Esophagus squamous epithelium (tissue), 5 donors: ENCODE results near the gene TRIM62. TPM values are rescaled to one million over a fixed set of nuclear protein-coding genes. Genes with fewer than 3 reads are reported as not detected.

ENCODE experiments used
- DNase-seq: peaks from one replicate; lab custom pipeline; 2025; lab: John Stamatoyannopoulos, UW
- H3K27ac ChIP-seq, 4 donors: fragments of 200-600 bp; sonication (generic); one replicate each; pipeline ENCODE4 v1.5.1; 2016 to 2019; ENCODE audit warnings: mild to moderate bottlenecking in 1 of 4
- H3K27me3 ChIP-seq, 4 donors: fragments of 200-600 bp; sonication (generic); 1 replicate in 3 of 4; 2 replicates in 1 of 4; pipeline versions ENCODE4 v1.5.1 to v1.6.0; 2017 to 2021; ENCODE audit warnings: antibody characterized with exemption in 1 of 4
- H3K36me3 ChIP-seq, 3 donors: fragments of 200-600 bp; sonication (generic); one replicate each; pipeline ENCODE4 v1.5.1; 2016 to 2019
- H3K4me1 ChIP-seq, 3 donors: fragments of 200-600 bp; sonication (generic); one replicate each; pipeline ENCODE4 v1.5.1; 2017 to 2019
- H3K4me3 ChIP-seq, 4 donors: fragments of 200-600 bp; sonication (generic); 1 replicate in 3 of 4; 2 replicates in 1 of 4; pipeline ENCODE4 v1.5.1; 2016 to 2019; ENCODE audit warnings: mild to moderate bottlenecking in 2 of 4, moderate library complexity in 1 of 4
- H3K9me3 ChIP-seq, 3 donors: fragments of 200-600 bp; sonication (generic); one replicate each; pipeline ENCODE4 v1.5.1; 2016 to 2019
- POLR2A ChIP-seq, 4 donors: fragments of 450-650 bp; IDR thresholded peaks; one replicate each; pipeline ENCODE4 v1.6.1; 2017; ENCODE audit warnings: antibody characterized with exemption in 4 of 4, mild to moderate bottlenecking in 4 of 4, moderate library complexity in 3 of 4
- WGBS, 2 donors: methylation state at CpG; one replicate each; pipeline ENCODE4 v1.1.5; 2018; 5-methylcytosine and 5-hydroxymethylcytosine counted together
- intact Hi-C: fragments of 100-400 bp; cut with DNase I; formaldehyde crosslinking; loops from one replicate; pipeline ENCODE4 v1.15.0; 2022
- total RNA-seq, 4 donors: library from RNA; depleted of rRNA; stranded (reverse); fragments of >200 nt; gene quantifications; one replicate each; pipeline ENCODE4 v1.1.0, GENCODE V29; 2016
- TF ChIP-seq, protein P1 (sequence below), 6 experiments: fragments of 450-650 bp in 4 of 6; fragments of 200-600 bp in 2 of 6; sonication (generic) in 2 of 6; IDR thresholded peaks; one replicate each; pipeline ENCODE4 v1.5.1; 2016 to 2019; ENCODE audit warnings: antibody characterized with exemption in 6 of 6, mild to moderate bottlenecking in 4 of 6, moderate library complexity in 4 of 6
- donor health status: DM: yes; HTN: yes; CAD: no.

Gene TRIM62
- total RNA-seq, 4 donors from 2014 or later, result 5.4 to 17.7 (median 8.0) TPM

DNA sequence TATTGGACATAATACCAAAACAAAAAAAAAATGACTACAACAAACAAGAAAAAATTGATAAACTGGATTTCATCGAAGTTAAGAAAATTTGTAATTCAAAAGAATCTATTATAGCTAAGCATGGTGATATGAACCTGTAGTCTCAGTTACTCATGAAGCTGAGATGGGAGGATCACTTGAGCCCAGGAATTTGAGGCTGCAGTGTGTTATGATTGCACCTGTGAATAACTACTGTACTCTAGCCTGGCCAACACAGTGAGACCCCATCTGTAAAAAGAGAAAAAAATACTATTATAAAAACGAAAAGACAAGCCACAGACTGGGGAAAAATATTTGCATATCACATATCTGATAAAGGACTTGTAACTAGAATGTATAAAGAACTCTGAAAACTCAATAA lies 24.5 kb upstream of the TRIM62 start:
- no peak for TF ChIP-seq POLR2A (IDR thresholded peaks at IDR 0.05)
- TF ChIP-seq, protein P1, sequence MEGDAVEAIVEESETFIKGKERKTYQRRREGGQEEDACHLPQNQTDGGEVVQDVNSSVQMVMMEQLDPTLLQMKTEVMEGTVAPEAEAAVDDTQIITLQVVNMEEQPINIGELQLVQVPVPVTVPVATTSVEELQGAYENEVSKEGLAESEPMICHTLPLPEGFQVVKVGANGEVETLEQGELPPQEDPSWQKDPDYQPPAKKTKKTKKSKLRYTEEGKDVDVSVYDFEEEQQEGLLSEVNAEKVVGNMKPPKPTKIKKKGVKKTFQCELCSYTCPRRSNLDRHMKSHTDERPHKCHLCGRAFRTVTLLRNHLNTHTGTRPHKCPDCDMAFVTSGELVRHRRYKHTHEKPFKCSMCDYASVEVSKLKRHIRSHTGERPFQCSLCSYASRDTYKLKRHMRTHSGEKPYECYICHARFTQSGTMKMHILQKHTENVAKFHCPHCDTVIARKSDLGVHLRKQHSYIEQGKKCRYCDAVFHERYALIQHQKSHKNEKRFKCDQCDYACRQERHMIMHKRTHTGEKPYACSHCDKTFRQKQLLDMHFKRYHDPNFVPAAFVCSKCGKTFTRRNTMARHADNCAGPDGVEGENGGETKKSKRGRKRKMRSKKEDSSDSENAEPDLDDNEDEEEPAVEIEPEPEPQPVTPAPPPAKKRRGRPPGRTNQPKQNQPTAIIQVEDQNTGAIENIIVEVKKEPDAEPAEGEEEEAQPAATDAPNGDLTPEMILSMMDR (IDR thresholded peaks at IDR 0.05), result no peak
- DNase-seq, result no peak
- H3K27ac ChIP-seq, result no peak overlapping the region
- no peaks in the 10 kb centered on the region for H3K36me3 ChIP-seq
- no peak overlapping the region for H3K4me3 ChIP-seq
- intact Hi-C loops, result no loop called here
- no peaks in the 10 kb centered on the region for H3K4me1 ChIP-seq
- WGBS, 2 donors, result 72 to 78% methylated on average over 2 of the region's 2 CpGs
- no peaks in the 10 kb centered on the region for H3K9me3 ChIP-seq
- H3K27me3 ChIP-seq, result no peaks in the 10 kb centered on the region

DNA sequence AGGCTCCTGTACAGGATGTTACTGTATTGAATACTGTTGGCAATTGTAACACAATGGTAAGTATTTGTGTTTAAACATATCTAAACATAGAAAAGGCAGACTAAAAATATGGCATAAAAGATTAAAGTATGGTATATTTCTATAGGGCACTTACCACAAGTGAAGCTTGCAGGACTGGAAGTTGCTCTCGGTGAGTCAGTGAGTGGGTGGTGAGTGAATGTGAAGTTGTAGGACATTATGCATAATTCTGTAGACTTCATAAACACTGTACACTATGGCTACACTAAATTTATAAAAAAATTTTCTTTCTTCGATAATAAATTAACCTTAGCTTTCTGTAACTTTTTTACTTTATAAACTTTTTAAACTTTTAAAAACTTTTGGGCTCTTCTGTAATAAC lies 13.7 kb upstream of the TRIM62 start:
- 42 to 68% methylated on average over 2 of the region's 2 CpGs for WGBS, 2 donors
- H3K4me3 ChIP-seq, result no peak overlapping the region
- TF ChIP-seq POLR2A (IDR thresholded peaks at IDR 0.05), result no peak
- TF ChIP-seq, protein P1 (IDR thresholded peaks at IDR 0.05), result no peak
- H3K9me3 ChIP-seq, result no peaks in the 10 kb centered on the region
- no peak for DNase-seq
- no peaks in the 10 kb centered on the region for H3K4me1 ChIP-seq
- intact Hi-C loops, result no loop called here
- no peaks in the 10 kb centered on the region for H3K36me3 ChIP-seq
- H3K27me3 ChIP-seq, result peaks cover 0 to 8% (median 0%) of the 10 kb centered on the region in 4 donors
- H3K27ac ChIP-seq, result no peak overlapping the region

DNA sequence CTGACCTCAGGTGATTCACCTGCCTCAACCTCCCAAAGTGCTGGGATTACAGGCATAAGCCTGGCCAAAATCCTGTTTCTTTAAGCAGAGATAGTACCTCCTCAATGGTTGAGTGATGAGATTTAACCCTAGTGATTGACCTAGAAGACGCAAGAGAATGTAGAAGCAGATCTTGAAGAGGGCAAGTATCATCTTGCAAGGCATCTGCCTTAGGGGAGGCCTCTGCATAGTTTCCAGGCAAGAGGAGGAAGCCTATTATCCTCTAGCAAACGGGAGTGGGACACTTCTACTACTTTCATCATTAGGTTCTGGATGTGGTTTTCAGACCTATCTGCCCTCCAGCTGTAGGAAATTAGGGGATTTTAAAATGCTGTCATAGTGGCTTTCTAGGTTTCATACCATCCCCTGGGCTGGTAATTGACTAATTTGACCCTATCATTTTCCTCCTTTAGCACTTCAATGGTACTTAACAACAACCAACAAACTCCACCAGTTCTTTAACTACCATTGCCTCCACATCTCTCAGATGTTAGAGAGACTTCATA lies 10.0 kb upstream of the TRIM62 start:
- TF ChIP-seq, protein P1 (IDR thresholded peaks at IDR 0.05), result no peak
- no peak for TF ChIP-seq POLR2A (IDR thresholded peaks at IDR 0.05)

DNA sequence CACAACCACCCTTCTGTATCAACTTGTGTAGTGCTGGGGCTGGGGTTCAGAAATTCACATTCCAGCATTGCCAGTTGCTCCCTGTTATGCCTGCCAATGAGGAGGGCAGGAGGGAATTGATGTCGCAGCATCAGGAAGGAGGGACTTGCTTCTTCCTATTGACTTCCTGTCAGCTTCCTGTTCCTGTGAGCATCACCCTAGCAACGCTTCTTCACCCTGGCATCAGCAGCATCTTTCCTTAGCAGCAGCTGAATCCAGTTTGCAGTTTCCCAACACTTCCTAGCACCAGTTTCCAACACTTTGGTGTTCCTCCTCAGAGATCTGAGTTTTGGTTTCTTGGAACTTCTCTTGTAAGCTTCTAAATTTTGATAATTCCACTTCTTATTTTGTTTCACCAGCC lies 8.9 kb upstream of the TRIM62 start:
- intact Hi-C loops, result no loop called here
- no peak overlapping the region for H3K27ac ChIP-seq
- H3K27me3 ChIP-seq, result peaks cover 0 to 11% (median 0%) of the 10 kb centered on the region in 4 donors
- DNase-seq, result no peak
- H3K9me3 ChIP-seq, result no peaks in the 10 kb centered on the region
- no peaks in the 10 kb centered on the region for H3K4me1 ChIP-seq
- H3K36me3 ChIP-seq, result no peaks in the 10 kb centered on the region
- WGBS, 2 donors, result 73 to 80% methylated on average over 2 of the region's 2 CpGs
- no peak overlapping the region for H3K4me3 ChIP-seq
- TF ChIP-seq, protein P1 (IDR thresholded peaks at IDR 0.05), result no peak
- no peak for TF ChIP-seq POLR2A (IDR thresholded peaks at IDR 0.05)

More for the DNA sequence above, 10.0 kb upstream of the TRIM62 start:
- no peaks in the 10 kb centered on the region for H3K9me3 ChIP-seq
- H3K27me3 ChIP-seq, result peaks cover 0 to 8% (median 0%) of the 10 kb centered on the region in 4 donors
- H3K36me3 ChIP-seq, result no peaks in the 10 kb centered on the region
- WGBS, 2 donors, result 15 to 58% methylated on average over 2 of the region's 2 CpGs
- intact Hi-C loops, result no loop called here
- no peak for DNase-seq
- no peaks in the 10 kb centered on the region for H3K4me1 ChIP-seq
- no peak overlapping the region for H3K27ac ChIP-seq
- no peak overlapping the region for H3K4me3 ChIP-seq

DNA sequence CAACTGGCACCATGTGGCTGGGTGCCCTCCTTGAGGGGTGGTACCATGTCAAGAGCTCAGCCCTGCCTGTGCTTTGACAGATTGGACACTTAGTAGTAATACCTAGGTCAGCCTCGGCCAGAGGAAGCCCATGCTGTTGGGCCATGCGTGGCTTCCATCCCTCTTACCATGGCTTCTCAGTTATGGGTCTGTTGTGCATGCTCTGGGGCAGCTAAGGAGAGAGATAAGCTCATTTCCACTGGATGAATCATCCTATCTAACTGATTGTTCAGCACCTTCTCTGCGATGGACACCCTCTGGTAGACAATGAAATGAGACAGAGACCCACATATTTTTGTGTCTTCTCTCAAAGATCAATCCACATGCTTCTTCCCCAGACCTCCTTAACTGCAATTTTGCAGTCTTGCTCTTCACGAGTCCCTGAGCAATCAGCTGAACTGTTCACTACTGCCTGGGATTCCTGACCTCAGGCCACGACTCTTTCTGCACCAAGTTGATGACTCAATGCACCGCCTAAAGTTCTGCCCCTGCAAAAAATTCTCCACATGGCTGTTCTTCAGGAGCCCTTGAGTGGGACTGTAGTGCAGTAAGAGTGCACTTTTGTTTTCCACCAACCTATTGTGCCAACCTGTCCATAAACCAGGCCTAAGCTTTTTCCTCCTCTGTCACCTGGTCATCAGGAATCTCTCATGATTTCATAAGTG lies 6.9 kb upstream of the TRIM62 start:
- intact Hi-C loops, result no loop called here
- WGBS, 2 donors, result 45 to 59% methylated on average over 6 of the region's 6 CpGs

More for the DNA sequence above, 6.9 kb upstream of the TRIM62 start:
- H3K27ac ChIP-seq, result no peak overlapping the region
- no peak for TF ChIP-seq POLR2A (IDR thresholded peaks at IDR 0.05)
- TF ChIP-seq, protein P1 (IDR thresholded peaks at IDR 0.05), result no peak
- H3K27me3 ChIP-seq, result peaks cover 0 to 11% (median 0%) of the 10 kb centered on the region in 4 donors
- DNase-seq, result no peak
- no peak overlapping the region for H3K4me3 ChIP-seq
- no peaks in the 10 kb centered on the region for H3K36me3 ChIP-seq
- no peaks in the 10 kb centered on the region for H3K4me1 ChIP-seq
- no peaks in the 10 kb centered on the region for H3K9me3 ChIP-seq
